Body of pancreas (tissue), 4 donors: ENCODE measurements around the gene FGF8. TPM values are rescaled to one million over a fixed set of nuclear protein-coding genes. Genes with fewer than 3 reads are reported as not detected.

Experiments
- ATAC-seq: fragments of 150-250 bp; one replicate; pipeline ENCODE4 v1.9.1; 2016
- DNase-seq, 4 donors: peaks; one replicate each; pipeline ENCODE4 v3.0.0-alpha.2; 2019
- H3K27ac ChIP-seq, 4 donors: fragments of 200-600 bp; sonication (generic); 1 replicate in 3 of 4; 2 replicates in 1 of 4; pipeline versions ENCODE4 v1.5.1 to v1.6.1; 2016 to 2019; ENCODE audit warnings: mild to moderate bottlenecking in 1 of 4, mixed read lengths in 1 of 4, moderate library complexity in 1 of 4
- H3K27me3 ChIP-seq, 2 donors: fragments of 200-600 bp; sonication (generic); one replicate each; pipeline ENCODE4 v1.6.0; 2016; ENCODE audit warnings: mild to moderate bottlenecking in 1 of 2
- H3K36me3 ChIP-seq, 2 donors: fragments of 200-600 bp; sonication (generic); replicated peaks in 1 of 2; 2 replicates each; pipeline ENCODE4 v1.5.1; 2016; ENCODE audit warnings: low read depth in 2 of 2; ENCODE audit not compliant: insufficient read depth in 1 of 2
- H3K4me1 ChIP-seq: fragments of 200-600 bp; sonication (generic); one replicate; pipeline ENCODE4 v1.6.0; 2016
- H3K4me3 ChIP-seq, 2 donors: fragments of 200-600 bp; sonication (generic); 1 replicate in 1 of 2; 2 replicates in 1 of 2; pipeline ENCODE4 v1.5.1; 2016 to 2019
- H3K9me3 ChIP-seq, 3 donors: fragments of 200-600 bp; sonication (generic); 1 replicate in 2 of 3; 2 replicates in 1 of 3; pipeline ENCODE4 v1.5.1; 2016
- POLR2A ChIP-seq, 3 donors: fragments of 450-650 bp; IDR thresholded peaks; one replicate each; pipeline ENCODE4 v1.6.1; 2016; ENCODE audit warnings: antibody characterized with exemption in 3 of 3, mild to moderate bottlenecking in 2 of 3
- WGBS, 2 donors: methylation state at CpG; one replicate each; pipeline ENCODE4 v1.1.5; 2017; 5-methylcytosine and 5-hydroxymethylcytosine counted together
- intact Hi-C: fragments of 100-400 bp; cut with DNase I; formaldehyde crosslinking; loops from one replicate; pipeline ENCODE4 v1.15.1; 2023
- total RNA-seq, 2 donors: library from RNA; depleted of rRNA; stranded (reverse); fragments of >200 nt; gene quantifications; one replicate each; pipeline ENCODE4 v1.1.0, GENCODE V29; 2016
- TF ChIP-seq, protein P1 (sequence below), 7 experiments: fragments of 450-650 bp in 4 of 7; fragments of 200-600 bp in 3 of 7; sonication (generic) in 3 of 7; IDR thresholded peaks; one replicate each; pipeline ENCODE4 v1.5.1; 2016 to 2019; ENCODE audit warnings: antibody characterized with exemption in 7 of 7

FGF8 gene
- total RNA-seq, 2 donors from 2014 or later = not detected

DNA sequence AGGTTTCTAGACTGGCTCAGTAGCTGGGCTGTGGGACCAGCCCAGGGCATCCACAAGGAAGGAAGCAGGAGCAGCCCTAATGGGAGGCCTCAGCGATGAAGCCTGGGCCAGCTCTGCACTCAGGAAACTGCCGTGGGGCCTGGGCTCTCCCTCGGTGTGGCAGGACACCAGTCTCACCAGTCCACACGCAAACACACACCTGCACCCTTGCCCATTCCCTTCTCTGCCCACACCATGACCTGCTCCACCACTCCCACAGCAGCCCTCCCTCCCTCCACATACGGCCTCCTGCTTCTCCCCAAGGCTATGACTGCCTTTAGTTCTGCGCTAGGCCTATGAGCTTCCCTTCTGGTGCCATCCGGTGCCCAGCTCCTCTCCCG is 7.1 kb downstream of the FGF8 start:
- Histone ChIP-seq H3K4me1 (peaks cover 6% of the 10 kb centered on the region), H3K27me3 (peaks cover 0 to 19% of the 10 kb centered on the region in 2 donors), H3K9me3 (no peaks in the 10 kb centered on the region), H3K4me3 (no peak overlapping the region), H3K36me3 (no peaks in the 10 kb centered on the region), H3K27ac (no peak overlapping the region)
- TF ChIP-seq, protein P1, sequence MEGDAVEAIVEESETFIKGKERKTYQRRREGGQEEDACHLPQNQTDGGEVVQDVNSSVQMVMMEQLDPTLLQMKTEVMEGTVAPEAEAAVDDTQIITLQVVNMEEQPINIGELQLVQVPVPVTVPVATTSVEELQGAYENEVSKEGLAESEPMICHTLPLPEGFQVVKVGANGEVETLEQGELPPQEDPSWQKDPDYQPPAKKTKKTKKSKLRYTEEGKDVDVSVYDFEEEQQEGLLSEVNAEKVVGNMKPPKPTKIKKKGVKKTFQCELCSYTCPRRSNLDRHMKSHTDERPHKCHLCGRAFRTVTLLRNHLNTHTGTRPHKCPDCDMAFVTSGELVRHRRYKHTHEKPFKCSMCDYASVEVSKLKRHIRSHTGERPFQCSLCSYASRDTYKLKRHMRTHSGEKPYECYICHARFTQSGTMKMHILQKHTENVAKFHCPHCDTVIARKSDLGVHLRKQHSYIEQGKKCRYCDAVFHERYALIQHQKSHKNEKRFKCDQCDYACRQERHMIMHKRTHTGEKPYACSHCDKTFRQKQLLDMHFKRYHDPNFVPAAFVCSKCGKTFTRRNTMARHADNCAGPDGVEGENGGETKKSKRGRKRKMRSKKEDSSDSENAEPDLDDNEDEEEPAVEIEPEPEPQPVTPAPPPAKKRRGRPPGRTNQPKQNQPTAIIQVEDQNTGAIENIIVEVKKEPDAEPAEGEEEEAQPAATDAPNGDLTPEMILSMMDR (IDR thresholded peaks at IDR 0.05) = no peak
- no peak for TF ChIP-seq POLR2A (IDR thresholded peaks at IDR 0.05)
- DNase-seq (no peak), ATAC-seq (no peak)
- intact Hi-C loops = no loop called here
- WGBS, 2 donors = 70 to 80% methylated on average over 8 of the region's 8 CpGs

DNA sequence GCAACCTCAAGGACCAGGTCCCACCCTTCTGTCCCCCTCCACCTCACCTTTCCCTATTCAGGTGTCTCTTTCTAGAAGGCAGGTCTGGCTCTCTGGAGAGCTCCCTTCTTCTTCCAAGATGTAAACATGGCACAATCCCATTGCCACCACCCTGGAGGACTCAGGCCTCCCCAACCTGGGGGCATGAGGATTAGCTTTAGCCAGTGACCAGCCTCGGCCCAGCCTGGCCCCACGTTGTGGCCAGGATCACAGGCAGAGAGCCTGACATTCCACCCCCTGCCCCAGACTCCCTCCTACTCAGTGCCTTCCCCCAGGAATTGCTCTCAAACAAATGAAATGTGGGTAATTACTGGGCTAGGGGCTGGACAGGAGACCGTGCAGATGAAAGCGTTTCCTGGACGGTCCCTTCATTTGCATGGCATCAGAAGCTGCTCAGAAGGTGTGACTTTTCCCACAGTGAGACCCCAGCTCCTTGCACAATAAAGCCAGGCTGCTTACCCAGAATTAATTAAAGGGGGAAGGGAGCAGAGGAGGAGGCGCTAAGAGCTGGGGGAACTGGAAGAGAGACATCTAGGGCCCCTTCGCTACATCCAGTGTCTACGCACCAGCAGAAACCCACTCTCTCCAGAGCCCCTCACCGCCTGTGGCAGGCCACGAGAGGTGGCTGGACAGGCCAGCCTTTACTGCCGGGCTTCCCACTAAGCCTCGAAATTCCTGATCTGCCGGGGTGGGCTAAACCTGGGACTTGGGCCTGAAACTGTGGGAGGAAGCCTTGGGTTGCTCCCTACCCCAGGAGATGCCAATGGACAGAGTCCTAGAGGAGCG is 7.7 kb downstream of the FGF8 start:
- no peaks in the 10 kb centered on the region for H3K9me3 ChIP-seq
- H3K27ac ChIP-seq = no peak overlapping the region
- no peaks in the 10 kb centered on the region for H3K4me1 ChIP-seq
- DNase-seq (no peak), ATAC-seq (no peak)
- H3K36me3 ChIP-seq = no peaks in the 10 kb centered on the region
- no peak for TF ChIP-seq POLR2A (IDR thresholded peaks at IDR 0.05)
- TF ChIP-seq, protein P1 (IDR thresholded peaks at IDR 0.05) = no peak
- H3K4me3 ChIP-seq = no peak overlapping the region
- WGBS, 2 donors = 63 to 67% methylated on average over 11 to 14 of the region's 14 CpGs
- intact Hi-C loops = no loop called here
- peaks cover 0 to 14% of the 10 kb centered on the region in 2 donors for H3K27me3 ChIP-seq

DNA sequence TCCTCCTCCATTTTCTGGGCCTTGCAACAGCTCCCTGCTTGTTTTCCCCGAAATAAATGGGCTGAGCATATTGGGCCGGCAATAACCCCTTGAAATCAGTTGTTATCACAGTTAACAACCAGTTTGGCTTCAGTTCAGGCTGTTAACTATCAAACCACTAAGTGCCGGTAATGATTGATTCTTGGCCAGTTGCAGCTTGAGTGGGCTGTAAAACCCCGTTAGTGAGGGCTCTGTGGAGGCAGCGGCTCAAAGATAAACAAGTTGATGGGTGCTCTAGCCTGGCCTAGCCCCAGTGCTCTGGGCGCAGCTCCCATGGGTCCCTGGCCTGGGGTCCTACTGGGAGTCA is 8.3 kb downstream of the FGF8 start:
- intact Hi-C loops = no loop called here
- 38 to 50% methylated on average over 1 to 6 of the region's 6 CpGs for WGBS, 2 donors
- H3K9me3 ChIP-seq = no peaks in the 10 kb centered on the region
- no peak overlapping the region for H3K4me3 ChIP-seq
- ATAC-seq (no peak), DNase-seq (no peak)
- peaks cover 0 to 8% of the 10 kb centered on the region in 2 donors for H3K27me3 ChIP-seq
- TF ChIP-seq, protein P1 (IDR thresholded peaks at IDR 0.05) = no peak
- TF ChIP-seq POLR2A (IDR thresholded peaks at IDR 0.05) = no peak
- no peaks in the 10 kb centered on the region for H3K4me1 ChIP-seq
- H3K36me3 ChIP-seq = no peaks in the 10 kb centered on the region
- H3K27ac ChIP-seq = no peak overlapping the region

DNA sequence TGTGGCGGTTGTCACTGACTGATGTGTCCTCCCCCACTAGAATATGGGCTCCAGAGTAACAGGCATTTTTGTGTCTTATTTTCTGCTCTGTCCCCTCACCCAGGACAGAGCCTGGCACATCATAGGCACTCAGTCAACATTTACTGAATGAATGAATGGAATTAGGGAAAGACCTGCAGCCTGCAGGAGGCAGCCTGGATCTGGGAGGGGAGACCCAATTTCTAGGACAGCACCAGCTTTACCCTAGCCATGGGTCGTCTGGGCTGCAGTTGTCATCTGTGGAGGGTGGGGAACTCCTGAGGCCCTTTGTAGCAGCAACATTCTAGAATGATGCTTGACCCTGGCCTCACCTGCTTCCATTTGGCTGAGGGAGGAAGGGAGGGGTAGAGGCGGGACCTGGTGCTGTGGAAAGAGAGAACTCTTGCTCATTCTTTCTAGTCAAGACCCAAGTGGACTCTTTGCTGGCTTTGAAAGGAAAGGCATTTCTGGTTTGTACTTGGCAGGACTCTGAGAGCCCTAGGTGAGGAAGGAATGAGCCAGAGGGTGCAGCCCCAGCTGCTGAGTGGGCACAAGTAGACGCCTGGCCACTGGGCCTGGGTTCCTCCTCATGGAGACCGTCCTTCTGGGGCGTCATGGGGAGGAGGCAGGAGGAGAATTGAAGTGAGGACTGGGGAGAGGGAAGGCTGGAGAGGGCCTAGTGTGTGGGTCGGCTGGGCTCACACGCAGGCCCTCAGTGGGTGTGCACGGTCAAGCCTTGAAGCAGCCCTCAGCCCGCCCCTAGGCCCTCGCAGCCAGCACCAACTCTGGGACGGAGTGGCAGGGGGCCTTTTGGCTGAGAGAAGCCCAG is 8.9 kb downstream of the FGF8 start:
- intact Hi-C loops = no loop called here
- Histone ChIP-seq H3K27me3 (peaks cover 0 to 2% of the 10 kb centered on the region in 2 donors), H3K4me3 (no peak overlapping the region), H3K4me1 (no peaks in the 10 kb centered on the region), H3K9me3 (no peaks in the 10 kb centered on the region), H3K27ac (no peak overlapping the region), H3K36me3 (no peaks in the 10 kb centered on the region)
- 75% methylated on average over 10 to 11 of the region's 12 CpGs for WGBS, 2 donors
- TF ChIP-seq, protein P1 (IDR thresholded peaks at IDR 0.05) = no peak
- no peak for TF ChIP-seq POLR2A (IDR thresholded peaks at IDR 0.05)
- DNase-seq (no peak), ATAC-seq (no peak)
